GM12878 (cell line): ENCODE data around the gene PLVAP. TPM values are rescaled to one million over a fixed set of nuclear protein-coding genes. Genes with fewer than 3 reads are reported as not detected.
A peak's percentile ranks its signal among the peaks of the same experiment; 100 is the strongest.

Source experiments
- ATF7 ChIP-seq: fragments of 450-650 bp; IDR thresholded peaks from 2 replicates; pipeline ENCODE4 v1.6.1; 2016; ENCODE audit warnings: low read depth, mild to moderate bottlenecking
- BCL11A ChIP-seq: IDR thresholded peaks from 2 replicates; pipeline ENCODE4 v1.6.1; 2011; ENCODE audit warnings: low read depth, low read length
- CHD1 ChIP-seq: IDR thresholded peaks from 2 replicates; pipeline ENCODE4 v1.6.1; 2012; ENCODE audit warnings: low read depth, low read length, improper control_type of control experiment
- CHD2 ChIP-seq: IDR thresholded peaks from 2 replicates; pipeline ENCODE4 v1.6.1; 2011; ENCODE audit warnings: low read depth, low read length, improper control_type of control experiment, borderline replicate concordance
- EGR1 ChIP-seq, 2 experiments: IDR thresholded peaks; 1 replicate in 1 of 2; 2 replicates in 1 of 2; pipeline ENCODE4 v1.6.1; 2011 to 2012; ENCODE audit warnings: low read depth in 2 of 2, low read length in 2 of 2, borderline replicate concordance in 1 of 2, mild to moderate bottlenecking in 1 of 2, moderate library complexity in 1 of 2
- EZH2 ChIP-seq: IDR thresholded peaks from 2 replicates; pipeline ENCODE4 v1.6.1; 2012; ENCODE audit warnings: low read depth, mild to moderate bottlenecking, control low read depth, inconsistent platforms, low read length, borderline replicate concordance; ENCODE audit not compliant: control insufficient read depth
- FOS ChIP-seq: IDR thresholded peaks from 3 replicates; pipeline ENCODE4 v1.6.1; 2011; ENCODE audit warnings: borderline replicate concordance; ENCODE audit not compliant: insufficient read length; ENCODE audit errors: extremely low read depth
- FOXK2 ChIP-seq: fragments of 450-650 bp; IDR thresholded peaks from 2 replicates; pipeline ENCODE4 v1.6.1; 2017; ENCODE audit warnings: mild to moderate bottlenecking, moderate library complexity
- FOXM1 ChIP-seq: IDR thresholded peaks from 2 replicates; pipeline ENCODE4 v1.6.1; 2012; ENCODE audit warnings: low read depth, mild to moderate bottlenecking, inconsistent platforms, low read length, moderate library complexity
- NR2C1 ChIP-seq: fragments of 450-650 bp; IDR thresholded peaks from 2 replicates; pipeline ENCODE4 v1.6.1; 2017; ENCODE audit warnings: antibody characterized with exemption, mild to moderate bottlenecking, moderate library complexity
- NR2C2 ChIP-seq: IDR thresholded peaks from 2 replicates; pipeline ENCODE4 v1.6.1; 2011; ENCODE audit warnings: borderline replicate concordance, low read depth; ENCODE audit not compliant: control insufficient read depth, insufficient read length
- RELA ChIP-seq: fragments of 450-650 bp; IDR thresholded peaks from 2 replicates; pipeline ENCODE4 v1.8.0; 2014; ENCODE audit warnings: borderline replicate concordance; ENCODE audit not compliant: partially characterized antibody
- SIX5 ChIP-seq: IDR thresholded peaks from 2 replicates; pipeline ENCODE4 v1.6.1; 2011; ENCODE audit warnings: mild to moderate bottlenecking, low read depth, low read length, moderate library complexity; ENCODE audit not compliant: severe bottlenecking
- TCF7 ChIP-seq: IDR thresholded peaks from 2 replicates; pipeline ENCODE4 v1.6.1; 2014; ENCODE audit warnings: antibody characterized with exemption, borderline replicate concordance
- polyA plus RNA-seq, 11 experiments: library from polyadenylated mRNA; depleted of rRNA in 4 of 11; unstranded in 6 of 11; stranded (reverse) in 5 of 11; fragments of >200 nt; fragmentation: Nextera tagmentation in 4 of 11; fragmentation: Illumina TruSeq in 1 of 11; extraction: Ambion mirVana in 4 of 11; extraction: Trizol in 1 of 11; gene quantifications; 1 replicate in 1 of 11; 2 replicates in 10 of 11; pipeline versions ENCODE4 v1.2.1 to v1.2.3, GENCODE V29; 2011 to 2016; ENCODE audit warnings: inconsistent platforms in 2 of 11, missing spikeins in 2 of 11, low read depth in 1 of 11
- total RNA-seq, 4 experiments: library from RNA; depleted of rRNA in 3 of 4; stranded (reverse); fragments of >200 nt in 3 of 4; fragmentation: Illumina TruSeq in 1 of 4; extraction: Trizol in 1 of 4; gene quantifications; 2 replicates each; pipeline versions ENCODE4 v1.2.1 to v1.2.3, GENCODE V29; 2013 to 2021
- TF ChIP-seq, protein P1 (sequence below): fragments of 450-650 bp; IDR thresholded peaks from 2 replicates; pipeline ENCODE4 v1.6.1; 2016; ENCODE audit warnings: mild to moderate bottlenecking, moderate library complexity, borderline replicate concordance
- TF ChIP-seq, protein P2 (sequence below): fragments of 450-650 bp; IDR thresholded peaks from 2 replicates; pipeline ENCODE4 v1.6.1; 2017; ENCODE audit warnings: mild to moderate bottlenecking, low read depth, inconsistent platforms; ENCODE audit not compliant: poor library complexity, severe bottlenecking
- TF ChIP-seq, protein P3 (sequence below), 3 experiments: IDR thresholded peaks in 2 of 3; conservative IDR thresholded peaks in 1 of 3; 2 replicates each; pipeline ENCODE4 v1.5.1; 2011; ENCODE audit warnings: low read depth in 3 of 3, low read length in 3 of 3, mild to moderate bottlenecking in 3 of 3, control low read depth in 2 of 3, moderate library complexity in 2 of 3, inconsistent platforms in 1 of 3, mixed read lengths in 1 of 3; ENCODE audit not compliant: control insufficient read depth in 2 of 3, insufficient read depth in 1 of 3; ENCODE audit errors: extremely low read depth in 1 of 3
- TF ChIP-seq, protein P4 (sequence below): fragments of 450-650 bp; IDR thresholded peaks from 2 replicates; pipeline ENCODE4 v1.6.1; 2018; ENCODE audit warnings: borderline replicate concordance, mild to moderate bottlenecking; ENCODE audit not compliant: partially characterized antibody

PLVAP gene
- total and polyA plus RNA-seq, 10 of the 15 experiments (the other 5 are each of a cell fraction or from before 2014, with no cell fraction given), result 0.03 to 0.54 (median 0.06) TPM; not detected in 4

DNA sequence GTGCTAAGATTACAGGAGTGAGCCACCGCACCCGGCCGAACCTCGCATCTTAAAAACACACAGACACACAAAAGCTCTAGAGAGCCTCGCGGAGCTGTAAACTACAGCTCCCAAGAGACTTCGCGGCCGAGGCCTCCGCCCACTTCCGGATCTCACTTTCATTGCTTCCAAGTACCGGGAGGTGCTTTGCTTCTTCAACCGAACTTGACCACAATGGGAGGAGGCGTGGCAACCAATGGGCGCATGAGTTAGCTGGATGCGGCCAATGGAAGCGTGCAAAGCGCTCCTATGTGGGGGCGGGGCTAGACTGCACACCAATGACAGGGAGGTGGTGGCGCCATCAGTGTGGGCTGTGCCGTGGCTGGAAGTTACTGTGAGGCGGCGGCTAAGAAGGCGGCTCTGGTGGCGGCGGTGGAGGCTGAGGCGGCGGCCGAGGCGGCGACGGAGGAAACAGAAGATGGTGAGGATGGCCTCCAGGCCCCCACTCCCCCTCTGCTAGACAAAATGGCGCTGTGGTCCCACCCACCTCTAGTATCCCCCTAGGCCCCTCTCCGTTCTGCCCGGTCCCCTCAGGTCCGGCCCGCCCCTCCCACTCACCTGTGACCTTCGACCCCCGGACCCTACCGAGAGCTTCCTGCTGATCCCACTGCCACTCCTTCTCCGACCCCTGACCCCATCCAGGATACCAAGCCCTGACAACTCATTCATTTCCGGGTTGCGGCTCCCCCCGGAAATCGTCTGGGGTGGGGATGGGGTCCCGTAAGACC, 67.8 kb downstream of the PLVAP start, which contains the start of gene DDA1 (continued):
- TF ChIP-seq, protein P1, sequence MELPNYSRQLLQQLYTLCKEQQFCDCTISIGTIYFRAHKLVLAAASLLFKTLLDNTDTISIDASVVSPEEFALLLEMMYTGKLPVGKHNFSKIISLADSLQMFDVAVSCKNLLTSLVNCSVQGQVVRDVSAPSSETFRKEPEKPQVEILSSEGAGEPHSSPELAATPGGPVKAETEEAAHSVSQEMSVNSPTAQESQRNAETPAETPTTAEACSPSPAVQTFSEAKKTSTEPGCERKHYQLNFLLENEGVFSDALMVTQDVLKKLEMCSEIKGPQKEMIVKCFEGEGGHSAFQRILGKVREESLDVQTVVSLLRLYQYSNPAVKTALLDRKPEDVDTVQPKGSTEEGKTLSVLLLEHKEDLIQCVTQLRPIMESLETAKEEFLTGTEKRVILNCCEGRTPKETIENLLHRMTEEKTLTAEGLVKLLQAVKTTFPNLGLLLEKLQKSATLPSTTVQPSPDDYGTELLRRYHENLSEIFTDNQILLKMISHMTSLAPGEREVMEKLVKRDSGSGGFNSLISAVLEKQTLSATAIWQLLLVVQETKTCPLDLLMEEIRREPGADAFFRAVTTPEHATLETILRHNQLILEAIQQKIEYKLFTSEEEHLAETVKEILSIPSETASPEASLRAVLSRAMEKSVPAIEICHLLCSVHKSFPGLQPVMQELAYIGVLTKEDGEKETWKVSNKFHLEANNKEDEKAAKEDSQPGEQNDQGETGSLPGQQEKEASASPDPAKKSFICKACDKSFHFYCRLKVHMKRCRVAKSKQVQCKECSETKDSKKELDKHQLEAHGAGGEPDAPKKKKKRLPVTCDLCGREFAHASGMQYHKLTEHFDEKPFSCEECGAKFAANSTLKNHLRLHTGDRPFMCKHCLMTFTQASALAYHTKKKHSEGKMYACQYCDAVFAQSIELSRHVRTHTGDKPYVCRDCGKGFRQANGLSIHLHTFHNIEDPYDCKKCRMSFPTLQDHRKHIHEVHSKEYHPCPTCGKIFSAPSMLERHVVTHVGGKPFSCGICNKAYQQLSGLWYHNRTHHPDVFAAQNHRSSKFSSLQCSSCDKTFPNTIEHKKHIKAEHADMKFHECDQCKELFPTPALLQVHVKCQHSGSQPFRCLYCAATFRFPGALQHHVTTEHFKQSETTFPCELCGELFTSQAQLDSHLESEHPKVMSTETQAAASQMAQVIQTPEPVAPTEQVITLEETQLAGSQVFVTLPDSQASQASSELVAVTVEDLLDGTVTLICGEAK, result peak; percentile 92
- peak; percentile 59 for TF ChIP-seq RELA
- peak; percentile 95 for TF ChIP-seq NR2C1
- no peak for TF ChIP-seq FOXM1
- peak; percentile 90 for TF ChIP-seq SIX5
- TF ChIP-seq, protein P2, sequence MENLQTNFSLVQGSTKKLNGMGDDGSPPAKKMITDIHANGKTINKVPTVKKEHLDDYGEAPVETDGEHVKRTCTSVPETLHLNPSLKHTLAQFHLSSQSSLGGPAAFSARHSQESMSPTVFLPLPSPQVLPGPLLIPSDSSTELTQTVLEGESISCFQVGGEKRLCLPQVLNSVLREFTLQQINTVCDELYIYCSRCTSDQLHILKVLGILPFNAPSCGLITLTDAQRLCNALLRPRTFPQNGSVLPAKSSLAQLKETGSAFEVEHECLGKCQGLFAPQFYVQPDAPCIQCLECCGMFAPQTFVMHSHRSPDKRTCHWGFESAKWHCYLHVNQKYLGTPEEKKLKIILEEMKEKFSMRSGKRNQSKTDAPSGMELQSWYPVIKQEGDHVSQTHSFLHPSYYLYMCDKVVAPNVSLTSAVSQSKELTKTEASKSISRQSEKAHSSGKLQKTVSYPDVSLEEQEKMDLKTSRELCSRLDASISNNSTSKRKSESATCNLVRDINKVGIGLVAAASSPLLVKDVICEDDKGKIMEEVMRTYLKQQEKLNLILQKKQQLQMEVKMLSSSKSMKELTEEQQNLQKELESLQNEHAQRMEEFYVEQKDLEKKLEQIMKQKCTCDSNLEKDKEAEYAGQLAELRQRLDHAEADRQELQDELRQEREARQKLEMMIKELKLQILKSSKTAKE, result peak; percentile 52
- no peak for TF ChIP-seq EZH2
- TF ChIP-seq EGR1 (IDR thresholded peaks at IDR 0.05; ENCODE audit: borderline replicate concordance in 1 of 2, low read depth in 2 of 2, low read length in 2 of 2), result peak in 1 of 2 experiments; percentile 59; a peak in 2 of 3 replicates
- peak; percentile 95 for TF ChIP-seq FOS
- TF ChIP-seq TCF7, result no peak
- TF ChIP-seq, protein P3, sequence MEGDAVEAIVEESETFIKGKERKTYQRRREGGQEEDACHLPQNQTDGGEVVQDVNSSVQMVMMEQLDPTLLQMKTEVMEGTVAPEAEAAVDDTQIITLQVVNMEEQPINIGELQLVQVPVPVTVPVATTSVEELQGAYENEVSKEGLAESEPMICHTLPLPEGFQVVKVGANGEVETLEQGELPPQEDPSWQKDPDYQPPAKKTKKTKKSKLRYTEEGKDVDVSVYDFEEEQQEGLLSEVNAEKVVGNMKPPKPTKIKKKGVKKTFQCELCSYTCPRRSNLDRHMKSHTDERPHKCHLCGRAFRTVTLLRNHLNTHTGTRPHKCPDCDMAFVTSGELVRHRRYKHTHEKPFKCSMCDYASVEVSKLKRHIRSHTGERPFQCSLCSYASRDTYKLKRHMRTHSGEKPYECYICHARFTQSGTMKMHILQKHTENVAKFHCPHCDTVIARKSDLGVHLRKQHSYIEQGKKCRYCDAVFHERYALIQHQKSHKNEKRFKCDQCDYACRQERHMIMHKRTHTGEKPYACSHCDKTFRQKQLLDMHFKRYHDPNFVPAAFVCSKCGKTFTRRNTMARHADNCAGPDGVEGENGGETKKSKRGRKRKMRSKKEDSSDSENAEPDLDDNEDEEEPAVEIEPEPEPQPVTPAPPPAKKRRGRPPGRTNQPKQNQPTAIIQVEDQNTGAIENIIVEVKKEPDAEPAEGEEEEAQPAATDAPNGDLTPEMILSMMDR (IDR thresholded peaks at IDR 0.05 in 2 of 3, conservative IDR thresholded peaks at IDR 0.05 in 1 of 3; ENCODE audit: control insufficient read depth in 2 of 3, extremely low read depth in 1 of 3, insufficient read depth in 1 of 3, low read depth in 3 of 3, low read length in 3 of 3), result no peak
- TF ChIP-seq NR2C2, result peak; percentile 69
- 0 out of 2 replicates have a peak, but pooled peaks have one; percentile 32 for TF ChIP-seq ATF7
- TF ChIP-seq CHD2, result peak; percentile 97
- TF ChIP-seq, protein P4, sequence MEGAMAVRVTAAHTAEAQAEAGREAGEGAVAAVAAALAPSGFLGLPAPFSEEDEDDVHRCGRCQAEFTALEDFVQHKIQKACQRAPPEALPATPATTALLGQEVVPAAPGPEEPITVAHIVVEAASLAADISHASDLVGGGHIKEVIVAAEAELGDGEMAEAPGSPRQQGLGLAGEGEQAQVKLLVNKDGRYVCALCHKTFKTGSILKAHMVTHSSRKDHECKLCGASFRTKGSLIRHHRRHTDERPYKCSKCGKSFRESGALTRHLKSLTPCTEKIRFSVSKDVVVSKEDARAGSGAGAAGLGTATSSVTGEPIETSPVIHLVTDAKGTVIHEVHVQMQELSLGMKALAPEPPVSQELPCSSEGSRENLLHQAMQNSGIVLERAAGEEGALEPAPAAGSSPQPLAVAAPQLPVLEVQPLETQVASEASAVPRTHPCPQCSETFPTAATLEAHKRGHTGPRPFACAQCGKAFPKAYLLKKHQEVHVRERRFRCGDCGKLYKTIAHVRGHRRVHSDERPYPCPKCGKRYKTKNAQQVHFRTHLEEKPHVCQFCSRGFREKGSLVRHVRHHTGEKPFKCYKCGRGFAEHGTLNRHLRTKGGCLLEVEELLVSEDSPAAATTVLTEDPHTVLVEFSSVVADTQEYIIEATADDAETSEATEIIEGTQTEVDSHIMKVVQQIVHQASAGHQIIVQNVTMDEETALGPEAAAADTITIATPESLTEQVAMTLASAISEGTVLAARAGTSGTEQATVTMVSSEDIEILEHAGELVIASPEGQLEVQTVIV, result peak; percentile 56
- no peak for TF ChIP-seq CHD1
- no peak for TF ChIP-seq FOXK2
- no peak for TF ChIP-seq BCL11A
